SK-N-SH treated with all-trans-retinoic acid at 6 μM for 48 hours (cell line): Measurements from ENCODE around the gene CRHR1.

Experiments
- ATAC-seq: fragments of 200-7000 bp; cut with Tn5 transposase; 3 replicates; pipeline ENCODE4 v1.9.1; 2020; ENCODE audit warnings: mild to moderate bottlenecking, moderate library complexity
- ARNTL ChIP-seq: fragments of 450-650 bp; formaldehyde crosslinking; IDR thresholded peaks from 2 replicates; pipeline ENCODE4 v1.5.0; 2020; ENCODE audit warnings: low read depth, mild to moderate bottlenecking, moderate library complexity, borderline replicate concordance
- BACH2 ChIP-seq: fragments of 250-450 bp; sonication (Bioruptor Pico); IDR thresholded peaks from 2 replicates; pipeline ENCODE4 v1.9.0; 2021; ENCODE audit warnings: mild to moderate bottlenecking, borderline replicate concordance
- CSDC2 ChIP-seq: fragments of 250-450 bp; sonication (Bioruptor Pico); IDR thresholded peaks from 2 replicates; pipeline ENCODE4 v1.5.0; 2020; ENCODE audit warnings: mild to moderate bottlenecking, moderate library complexity
- ISL1 ChIP-seq: fragments of 250-450 bp; sonication (Bioruptor Pico); IDR thresholded peaks from 2 replicates; pipeline ENCODE4 v2.1.2; 2022; ENCODE audit warnings: mild to moderate bottlenecking, moderate library complexity
- OSR1 ChIP-seq: fragments of 250-450 bp; sonication (Bioruptor Pico); IDR thresholded peaks from 2 replicates; pipeline ENCODE4 v1.8.0; 2022; ENCODE audit warnings: moderate library complexity, mild to moderate bottlenecking, inconsistent platforms
- PPARA ChIP-seq: fragments of 250-450 bp; sonication (Bioruptor Pico); IDR thresholded peaks from 2 replicates; pipeline ENCODE4 v1.5.0; 2020; ENCODE audit warnings: mild to moderate bottlenecking, borderline replicate concordance
- SNAI2 ChIP-seq: fragments of 250-450 bp; sonication (Bioruptor Pico); IDR thresholded peaks from 2 replicates; pipeline ENCODE4 v1.5.0; 2020; ENCODE audit warnings: mild to moderate bottlenecking, moderate library complexity
- TCF4 ChIP-seq: fragments of 250-450 bp; sonication (Bioruptor Pico); IDR thresholded peaks from 2 replicates; pipeline ENCODE4 v1.8.0; 2021; ENCODE audit warnings: mild to moderate bottlenecking, moderate library complexity, borderline replicate concordance
- TOX ChIP-seq: fragments of 250-450 bp; sonication (Bioruptor Pico); IDR thresholded peaks from 2 replicates; pipeline ENCODE4 v1.8.0; 2021; ENCODE audit warnings: mild to moderate bottlenecking, moderate library complexity, borderline replicate concordance
- ZC3H10 ChIP-seq: fragments of 250-450 bp; sonication (Bioruptor Pico); IDR thresholded peaks from 2 replicates; pipeline ENCODE4 v1.5.1; 2021; ENCODE audit warnings: mild to moderate bottlenecking, moderate library complexity
- ZFP3 ChIP-seq: fragments of 250-450 bp; sonication (Bioruptor Pico); IDR thresholded peaks from 2 replicates; pipeline ENCODE4 v1.5.0; 2020; ENCODE audit warnings: mild to moderate bottlenecking, moderate library complexity
- ZFP30 ChIP-seq: fragments of 450-650 bp; formaldehyde crosslinking; IDR thresholded peaks from 2 replicates; pipeline ENCODE4 v1.5.0; 2022; ENCODE audit warnings: mild to moderate bottlenecking, moderate library complexity
- ZNF565 ChIP-seq: fragments of 450-650 bp; formaldehyde crosslinking; conservative IDR thresholded peaks from 2 replicates; pipeline ENCODE4 v1.5.0; 2020; ENCODE audit warnings: low read depth, mild to moderate bottlenecking, moderate library complexity
- ZNF70 ChIP-seq: fragments of 450-650 bp; formaldehyde crosslinking; IDR thresholded peaks from 2 replicates; pipeline ENCODE4 v1.5.0; 2020; ENCODE audit warnings: mild to moderate bottlenecking, moderate library complexity
- ZNF8 ChIP-seq: fragments of 450-650 bp; formaldehyde crosslinking; IDR thresholded peaks from 2 replicates; pipeline ENCODE4 v1.5.0; 2020; ENCODE audit warnings: mild to moderate bottlenecking, moderate library complexity
- TF ChIP-seq, protein P1 (sequence below): fragments of 250-450 bp; sonication (Bioruptor Pico); IDR thresholded peaks from 2 replicates; pipeline ENCODE4 v1.5.0; 2020; ENCODE audit warnings: mild to moderate bottlenecking, moderate library complexity
- TF ChIP-seq, protein P2 (sequence below): fragments of 250-450 bp; sonication (Bioruptor Pico); IDR thresholded peaks from 2 replicates; pipeline ENCODE4 v1.5.1; 2020; ENCODE audit warnings: low read depth, mild to moderate bottlenecking, moderate library complexity
- TF ChIP-seq, protein P3 (sequence below): fragments of 250-450 bp; sonication (Bioruptor Pico); IDR thresholded peaks from 2 replicates; pipeline ENCODE4 v1.5.1; 2021; ENCODE audit warnings: mild to moderate bottlenecking, moderate library complexity
- TF ChIP-seq, protein P4 (sequence below): fragments of 250-450 bp; sonication (Bioruptor Pico); IDR thresholded peaks from 2 replicates; pipeline ENCODE4 v1.8.0; 2020; ENCODE audit warnings: mild to moderate bottlenecking, moderate library complexity, borderline replicate concordance

The CRHR1 gene

DNA sequence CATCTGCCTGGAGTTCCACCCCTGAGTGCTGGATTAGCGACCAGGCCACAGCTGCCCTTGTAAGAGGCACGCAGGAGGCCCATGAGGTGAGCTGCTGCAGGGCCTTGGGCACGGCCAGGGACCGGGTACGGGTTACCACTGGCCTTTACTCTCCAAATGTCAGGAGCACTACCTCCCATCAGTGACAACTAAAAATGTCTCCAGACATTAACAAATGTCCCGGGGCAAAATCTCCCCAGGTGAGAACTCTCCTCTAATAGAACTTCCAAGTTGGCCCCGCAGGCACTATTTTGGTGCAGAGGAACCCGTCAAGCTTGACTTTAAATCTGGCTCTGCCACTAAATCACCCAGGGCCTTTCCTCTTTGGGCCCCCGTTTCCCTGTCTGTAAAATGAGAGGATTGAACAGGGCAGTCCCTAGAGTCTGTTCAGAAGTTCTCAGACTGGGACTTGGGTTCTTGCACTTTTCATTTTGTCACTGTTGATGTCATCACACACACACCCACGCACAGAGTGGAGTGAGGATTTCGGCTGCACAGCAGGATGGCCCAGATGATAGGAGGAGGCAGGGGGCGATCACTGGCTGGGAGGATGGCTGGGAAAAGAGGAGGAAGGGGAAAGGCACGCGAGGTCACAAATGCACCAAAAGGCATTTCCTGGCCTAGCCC lies 85.7 kb downstream of the CRHR1 start (continued):
- TF ChIP-seq, protein P1, sequence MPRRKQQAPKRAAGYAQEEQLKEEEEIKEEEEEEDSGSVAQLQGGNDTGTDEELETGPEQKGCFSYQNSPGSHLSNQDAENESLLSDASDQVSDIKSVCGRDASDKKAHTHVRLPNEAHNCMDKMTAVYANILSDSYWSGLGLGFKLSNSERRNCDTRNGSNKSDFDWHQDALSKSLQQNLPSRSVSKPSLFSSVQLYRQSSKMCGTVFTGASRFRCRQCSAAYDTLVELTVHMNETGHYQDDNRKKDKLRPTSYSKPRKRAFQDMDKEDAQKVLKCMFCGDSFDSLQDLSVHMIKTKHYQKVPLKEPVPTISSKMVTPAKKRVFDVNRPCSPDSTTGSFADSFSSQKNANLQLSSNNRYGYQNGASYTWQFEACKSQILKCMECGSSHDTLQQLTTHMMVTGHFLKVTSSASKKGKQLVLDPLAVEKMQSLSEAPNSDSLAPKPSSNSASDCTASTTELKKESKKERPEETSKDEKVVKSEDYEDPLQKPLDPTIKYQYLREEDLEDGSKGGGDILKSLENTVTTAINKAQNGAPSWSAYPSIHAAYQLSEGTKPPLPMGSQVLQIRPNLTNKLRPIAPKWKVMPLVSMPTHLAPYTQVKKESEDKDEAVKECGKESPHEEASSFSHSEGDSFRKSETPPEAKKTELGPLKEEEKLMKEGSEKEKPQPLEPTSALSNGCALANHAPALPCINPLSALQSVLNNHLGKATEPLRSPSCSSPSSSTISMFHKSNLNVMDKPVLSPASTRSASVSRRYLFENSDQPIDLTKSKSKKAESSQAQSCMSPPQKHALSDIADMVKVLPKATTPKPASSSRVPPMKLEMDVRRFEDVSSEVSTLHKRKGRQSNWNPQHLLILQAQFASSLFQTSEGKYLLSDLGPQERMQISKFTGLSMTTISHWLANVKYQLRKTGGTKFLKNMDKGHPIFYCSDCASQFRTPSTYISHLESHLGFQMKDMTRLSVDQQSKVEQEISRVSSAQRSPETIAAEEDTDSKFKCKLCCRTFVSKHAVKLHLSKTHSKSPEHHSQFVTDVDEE (CRISPR knock-in tag): no peak
- TF ChIP-seq ISL1 (CRISPR knock-in tag) (no peak), SNAI2 (CRISPR knock-in tag) (no peak), ZFP30 (CRISPR knock-in tag) (no peak), ZC3H10 (CRISPR knock-in tag) (no peak), BACH2 (no peak)
- TF ChIP-seq, protein P2, sequence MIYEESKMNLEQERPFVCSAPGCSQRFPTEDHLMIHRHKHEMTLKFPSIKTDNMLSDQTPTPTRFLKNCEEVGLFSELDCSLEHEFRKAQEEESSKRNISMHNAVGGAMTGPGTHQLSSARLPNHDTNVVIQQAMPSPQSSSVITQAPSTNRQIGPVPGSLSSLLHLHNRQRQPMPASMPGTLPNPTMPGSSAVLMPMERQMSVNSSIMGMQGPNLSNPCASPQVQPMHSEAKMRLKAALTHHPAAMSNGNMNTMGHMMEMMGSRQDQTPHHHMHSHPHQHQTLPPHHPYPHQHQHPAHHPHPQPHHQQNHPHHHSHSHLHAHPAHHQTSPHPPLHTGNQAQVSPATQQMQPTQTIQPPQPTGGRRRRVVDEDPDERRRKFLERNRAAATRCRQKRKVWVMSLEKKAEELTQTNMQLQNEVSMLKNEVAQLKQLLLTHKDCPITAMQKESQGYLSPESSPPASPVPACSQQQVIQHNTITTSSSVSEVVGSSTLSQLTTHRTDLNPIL (CRISPR knock-in tag): no peak

DNA sequence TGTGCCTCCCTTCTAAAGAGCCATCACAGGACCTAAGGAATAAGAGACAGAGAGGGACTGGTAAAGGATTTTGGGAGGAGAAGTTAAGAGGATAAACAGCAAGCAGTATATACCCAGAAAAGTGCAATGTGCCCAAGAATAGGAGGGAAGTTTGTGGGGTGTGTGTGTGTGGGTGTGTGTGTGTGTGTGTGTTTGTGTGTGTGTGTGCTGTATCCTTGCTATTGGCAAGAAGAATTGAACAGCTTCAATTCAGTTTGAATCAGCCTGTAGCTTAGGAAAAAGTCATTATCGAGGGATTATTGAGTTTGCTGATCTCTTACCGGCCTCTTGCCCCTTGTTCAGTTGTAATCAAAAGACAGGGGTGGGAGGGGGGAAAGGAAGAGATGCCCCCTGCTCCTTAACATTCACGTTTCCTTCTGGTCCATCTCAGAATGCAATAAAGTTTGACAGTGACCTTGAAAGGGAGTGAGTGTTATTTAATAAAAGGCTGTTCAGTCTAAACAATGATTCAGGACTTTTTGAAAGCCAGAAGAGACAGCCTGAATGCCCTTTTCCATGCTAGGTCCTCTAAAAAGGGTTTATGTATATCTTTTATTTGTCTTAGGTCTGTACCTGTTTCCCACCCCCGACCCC lies 86.3 kb downstream of the CRHR1 start:
- TF ChIP-seq ZNF565 (CRISPR knock-in tag) (no peak), SNAI2 (CRISPR knock-in tag) (no peak), ISL1 (CRISPR knock-in tag) (no peak), OSR1 (CRISPR knock-in tag) (no peak), CSDC2 (CRISPR knock-in tag) (no peak), ARNTL (CRISPR knock-in tag) (no peak), ZNF8 (CRISPR knock-in tag) (no peak)
- TF ChIP-seq, protein P3, sequence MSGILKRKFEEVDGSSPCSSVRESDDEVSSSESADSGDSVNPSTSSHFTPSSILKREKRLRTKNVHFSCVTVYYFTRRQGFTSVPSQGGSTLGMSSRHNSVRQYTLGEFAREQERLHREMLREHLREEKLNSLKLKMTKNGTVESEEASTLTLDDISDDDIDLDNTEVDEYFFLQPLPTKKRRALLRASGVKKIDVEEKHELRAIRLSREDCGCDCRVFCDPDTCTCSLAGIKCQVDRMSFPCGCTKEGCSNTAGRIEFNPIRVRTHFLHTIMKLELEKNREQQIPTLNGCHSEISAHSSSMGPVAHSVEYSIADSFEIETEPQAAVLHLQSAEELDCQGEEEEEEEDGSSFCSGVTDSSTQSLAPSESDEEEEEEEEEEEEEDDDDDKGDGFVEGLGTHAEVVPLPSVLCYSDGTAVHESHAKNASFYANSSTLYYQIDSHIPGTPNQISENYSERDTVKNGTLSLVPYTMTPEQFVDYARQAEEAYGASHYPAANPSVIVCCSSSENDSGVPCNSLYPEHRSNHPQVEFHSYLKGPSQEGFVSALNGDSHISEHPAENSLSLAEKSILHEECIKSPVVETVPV (CRISPR knock-in tag): no peak
- TF ChIP-seq, protein P1 (CRISPR knock-in tag): no peak
- TF ChIP-seq, protein P2 (CRISPR knock-in tag): no peak
- TF ChIP-seq, all 23 proteins: peak for 0
- no peak for ATAC-seq

DNA sequence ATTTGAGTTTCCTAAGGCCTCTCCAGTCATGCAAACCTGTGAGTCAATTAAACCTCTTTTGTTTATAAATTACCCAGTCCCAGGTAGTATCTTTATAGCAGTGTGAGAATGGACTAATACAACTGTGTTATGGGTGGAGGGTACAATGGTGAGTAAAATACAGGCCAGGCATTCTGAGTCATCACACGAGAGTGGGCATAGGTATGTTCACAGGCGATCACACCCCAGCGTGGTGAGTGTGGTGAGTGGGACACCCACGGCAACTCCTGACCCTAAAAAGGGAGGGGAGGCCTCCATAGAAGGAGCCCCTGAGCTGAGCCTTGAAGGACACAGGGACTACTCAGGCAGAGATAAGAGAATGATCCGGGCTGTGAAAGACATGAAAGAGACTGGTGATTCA lies 87.6 kb downstream of the CRHR1 start:
- ATAC-seq: no peak
- TF ChIP-seq ISL1 (CRISPR knock-in tag) (no peak), CSDC2 (CRISPR knock-in tag) (no peak), SNAI2 (CRISPR knock-in tag) (no peak), ZNF8 (CRISPR knock-in tag) (no peak), BACH2 (no peak), OSR1 (CRISPR knock-in tag) (no peak), TCF4 (CRISPR knock-in tag) (no peak), ZNF70 (CRISPR knock-in tag) (no peak), PPARA (CRISPR knock-in tag) (no peak), TOX (CRISPR knock-in tag) (no peak), ZFP3 (no peak), ZC3H10 (CRISPR knock-in tag) (no peak), ZNF565 (CRISPR knock-in tag) (no peak)
- TF ChIP-seq, protein P2 (CRISPR knock-in tag): no peak
- TF ChIP-seq, protein P4, sequence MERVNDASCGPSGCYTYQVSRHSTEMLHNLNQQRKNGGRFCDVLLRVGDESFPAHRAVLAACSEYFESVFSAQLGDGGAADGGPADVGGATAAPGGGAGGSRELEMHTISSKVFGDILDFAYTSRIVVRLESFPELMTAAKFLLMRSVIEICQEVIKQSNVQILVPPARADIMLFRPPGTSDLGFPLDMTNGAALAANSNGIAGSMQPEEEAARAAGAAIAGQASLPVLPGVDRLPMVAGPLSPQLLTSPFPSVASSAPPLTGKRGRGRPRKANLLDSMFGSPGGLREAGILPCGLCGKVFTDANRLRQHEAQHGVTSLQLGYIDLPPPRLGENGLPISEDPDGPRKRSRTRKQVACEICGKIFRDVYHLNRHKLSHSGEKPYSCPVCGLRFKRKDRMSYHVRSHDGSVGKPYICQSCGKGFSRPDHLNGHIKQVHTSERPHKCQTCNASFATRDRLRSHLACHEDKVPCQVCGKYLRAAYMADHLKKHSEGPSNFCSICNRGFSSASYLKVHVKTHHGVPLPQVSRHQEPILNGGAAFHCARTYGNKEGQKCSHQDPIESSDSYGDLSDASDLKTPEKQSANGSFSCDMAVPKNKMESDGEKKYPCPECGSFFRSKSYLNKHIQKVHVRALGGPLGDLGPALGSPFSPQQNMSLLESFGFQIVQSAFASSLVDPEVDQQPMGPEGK: no peak
